ENCODE data around the gene TAS1R3.

- TF ChIP-seq CTCF (IDR thresholded peaks at IDR 0.05; ENCODE audit: low read depth, low read length) (no peak), EZH2phosphoT487 (IDR thresholded peaks at IDR 0.05; ENCODE audit: low read depth) (no peak)
These were observed 25.8 kb downstream of the TAS1R3 start for GRCh38 chr1:1356796-1357401.

All from OCI-LY3 (cell line).